ENCODE results near the gene PSIP1.

GRCh38 chr9:15469862-15470261, 40.9 kb downstream of the PSIP1 start:
- TF ChIP-seq CTCF (IDR thresholded peaks at IDR 0.05) (no peak), POLR2A (IDR thresholded peaks at IDR 0.05) (no peak)
